DND-41 (cell line): ENCODE measurements around the gene KRTAP1-4.
"Not testable (repeated sequence)": the region's sequence is repeated elsewhere in the genome, so short reads cannot be mapped to it uniquely, and the experiment has no call there.

ENCODE experiments used
- ATAC-seq: fragments of 200-7000 bp; cut with Tn5 transposase; 3 replicates; pipeline ENCODE4 v1.9.1; 2021; ENCODE audit warnings: low read depth; ENCODE audit not compliant: insufficient read depth
- DNase-seq: peaks from one replicate; pipeline ENCODE4 v3.0.0-alpha.2; 2020
- H2AFZ ChIP-seq: 2 replicates; pipeline ENCODE4 v1.6.0; 2012; ENCODE audit warnings: low read depth, low read length
- H3K27ac ChIP-seq: 2 replicates; pipeline ENCODE4 v1.5.1; 2012; ENCODE audit warnings: low read length, inconsistent platforms
- H3K27me3 ChIP-seq: fragments of 200-600 bp; sonication (generic); 2 replicates; pipeline ENCODE4 v1.6.0; 2012; ENCODE audit warnings: low read length, mild to moderate bottlenecking, inconsistent platforms; ENCODE audit not compliant: insufficient read depth, poor library complexity
- H3K36me3 ChIP-seq: 2 replicates; pipeline ENCODE4 v1.5.1; 2012; ENCODE audit warnings: low read length, inconsistent platforms; ENCODE audit not compliant: insufficient read depth
- H3K4me1 ChIP-seq: 2 replicates; pipeline ENCODE4 v1.5.1; 2012; ENCODE audit warnings: mild to moderate bottlenecking, low read length; ENCODE audit not compliant: insufficient read depth
- H3K4me2 ChIP-seq: 2 replicates; pipeline ENCODE4 v1.6.0; 2012; ENCODE audit warnings: mild to moderate bottlenecking, moderate library complexity, low read length, inconsistent platforms; ENCODE audit not compliant: insufficient read depth
- H3K4me3 ChIP-seq, 2 experiments: fragments of 200-600 bp in 1 of 2; shearing (Covaris generic) in 1 of 2; 2 replicates each; pipeline ENCODE4 v1.5.1; 2012 to 2016; ENCODE audit warnings: inconsistent platforms in 2 of 2, low read length in 2 of 2, mild to moderate bottlenecking in 2 of 2, low read depth in 1 of 2, moderate library complexity in 1 of 2
- H3K79me2 ChIP-seq: 2 replicates; pipeline ENCODE4 v1.6.0; 2012; ENCODE audit warnings: low read length, inconsistent platforms; ENCODE audit not compliant: insufficient read depth
- H3K9ac ChIP-seq: 2 replicates; pipeline ENCODE4 v1.6.0; 2012; ENCODE audit warnings: low read depth, mild to moderate bottlenecking, inconsistent platforms, low read length, moderate library complexity
- H3K9me3 ChIP-seq: 2 replicates; pipeline ENCODE4 v1.5.1; 2012; ENCODE audit warnings: low read length, moderate library complexity, mild to moderate bottlenecking, inconsistent platforms; ENCODE audit not compliant: insufficient read depth, severe bottlenecking
- H4K20me1 ChIP-seq: 2 replicates; pipeline ENCODE4 v1.6.0; 2012; ENCODE audit warnings: low read length; ENCODE audit not compliant: insufficient read depth
- CTCF ChIP-seq: IDR thresholded peaks from 2 replicates; pipeline ENCODE4 v1.5.1; 2012; ENCODE audit warnings: borderline replicate concordance, low read length, moderate library complexity, mild to moderate bottlenecking; ENCODE audit not compliant: poor library complexity, severe bottlenecking; ENCODE audit errors: extremely low read depth
- EZH2 ChIP-seq: IDR thresholded peaks from 3 replicates; pipeline ENCODE4 v1.6.1; 2012; ENCODE audit warnings: borderline replicate concordance, low read depth, mild to moderate bottlenecking, moderate library complexity, low read length, inconsistent platforms; ENCODE audit not compliant: severe bottlenecking

The KRTAP1-4 gene

DNA sequence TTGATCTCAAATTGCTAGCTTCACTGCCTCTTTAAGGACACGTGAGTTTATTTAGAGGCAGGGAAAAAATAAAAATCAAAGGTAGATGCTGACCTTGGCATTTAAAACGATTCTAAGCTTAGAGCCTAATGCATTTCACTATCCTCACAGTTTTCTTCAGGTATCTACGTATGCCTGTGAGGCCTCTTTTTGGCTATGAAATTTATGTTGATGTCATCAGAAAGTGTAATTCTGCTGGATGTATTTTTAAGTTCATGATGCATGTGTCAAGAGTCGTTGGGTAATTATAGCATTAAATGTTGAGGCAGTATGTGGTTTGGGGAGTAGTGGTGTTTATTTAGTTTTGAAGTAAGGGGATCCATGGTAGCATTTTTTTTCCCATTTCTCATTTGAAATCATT, 26.1 kb downstream of the KRTAP1-4 start:
- no peaks in the 10 kb centered on the region for H4K20me1 ChIP-seq
- H3K4me1 ChIP-seq = no peaks in the 10 kb centered on the region
- ATAC-seq (no peak), DNase-seq (no peak)
- H3K27me3 ChIP-seq = peaks cover 31% of the 10 kb centered on the region
- no peak overlapping the region for H3K9ac ChIP-seq
- H3K27ac ChIP-seq = no peak overlapping the region
- no peak overlapping the region for H3K4me3 ChIP-seq
- no peak overlapping the region for H2AFZ ChIP-seq
- TF ChIP-seq EZH2 (no peak), CTCF (no peak)
- no peaks in the 10 kb centered on the region for H3K9me3 ChIP-seq
- no peak overlapping the region for H3K4me2 ChIP-seq
- H3K36me3 ChIP-seq = no peaks in the 10 kb centered on the region
- H3K79me2 ChIP-seq = no peaks in the 10 kb centered on the region

GRCh38 chr17:41002814-41003213, 27.2 kb downstream of the KRTAP1-4 start:
- no peak overlapping the region for H2AFZ ChIP-seq
- H3K27ac ChIP-seq = no peak overlapping the region
- TF ChIP-seq EZH2 = no peak
- TF ChIP-seq CTCF = no peak
- H3K9me3 ChIP-seq = no peaks in the 10 kb centered on the region
- H3K36me3 ChIP-seq = no peaks in the 10 kb centered on the region
- H3K4me3 ChIP-seq = no peak overlapping the region
- ATAC-seq (no peak), DNase-seq (no peak)
- H3K4me1 ChIP-seq = no peaks in the 10 kb centered on the region
- H3K79me2 ChIP-seq = no peaks in the 10 kb centered on the region
- H3K27me3 ChIP-seq = peaks cover 27% of the 10 kb centered on the region
- no peaks in the 10 kb centered on the region for H4K20me1 ChIP-seq
- no peak overlapping the region for H3K9ac ChIP-seq
- no peak overlapping the region for H3K4me2 ChIP-seq

DNA sequence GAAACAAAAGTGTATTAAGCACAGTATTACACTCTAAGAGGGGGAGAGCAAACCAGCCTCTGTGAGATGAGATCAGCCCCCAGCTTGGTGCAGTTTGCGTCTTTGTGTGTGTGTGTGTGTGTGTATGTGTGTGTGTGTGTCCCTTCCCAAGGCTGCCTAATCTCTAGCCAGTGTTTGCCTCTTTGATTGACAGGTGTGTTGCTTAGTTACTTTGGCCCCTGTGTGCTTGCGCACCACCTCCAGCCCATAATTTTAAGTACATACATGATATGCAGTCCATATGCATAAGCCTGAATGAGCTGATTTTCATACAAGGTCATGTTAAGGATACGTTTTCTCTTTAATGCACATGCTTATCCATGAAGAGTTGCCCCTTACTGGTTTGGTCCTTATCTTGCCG, 28.2 kb downstream of the KRTAP1-4 start:
- no peak overlapping the region for H3K4me3 ChIP-seq
- H3K9ac ChIP-seq = no peak overlapping the region
- no peak overlapping the region for H3K27ac ChIP-seq
- no peaks in the 10 kb centered on the region for H3K79me2 ChIP-seq
- no peak for DNase-seq
- H3K36me3 ChIP-seq = no peaks in the 10 kb centered on the region
- no peak overlapping the region for H2AFZ ChIP-seq
- TF ChIP-seq EZH2 (no peak), CTCF (no peak)
- H3K4me2 ChIP-seq = no peak overlapping the region
- H3K9me3 ChIP-seq = no peaks in the 10 kb centered on the region
- H3K4me1 ChIP-seq = no peaks in the 10 kb centered on the region
- no peaks in the 10 kb centered on the region for H4K20me1 ChIP-seq
- peaks cover 37% of the 10 kb centered on the region for H3K27me3 ChIP-seq
- ATAC-seq = no peak

- H2AFZ ChIP-seq, H3K27ac ChIP-seq, H3K36me3 ChIP-seq, H3K79me2 ChIP-seq, H3K4me2 ChIP-seq, H3K4me3 ChIP-seq, H4K20me1 ChIP-seq, DNase-seq, H3K9ac ChIP-seq, ATAC-seq, H3K9me3 ChIP-seq, H3K4me1 ChIP-seq: not testable (repeated sequence)
- peaks cover 34% of the 10 kb centered on the region for H3K27me3 ChIP-seq
These were observed 30.4 kb downstream of the KRTAP1-4 start, which contains the start of gene KRTAP3-2 for GRCh38 chr17:40999563-40999962. Gene KRTAP3-2 (minus strand): TSS chr17:40999906. CDS start chr17:40999853, 53 bp downstream.
